NCI-H446 treated with DMSO at 0.1 percent for 48 hours (cell line): Measurements from ENCODE around the gene CARD9.

ENCODE experiments used
- DNase-seq: peaks from one replicate; lab custom pipeline; 2025; lab: John Stamatoyannopoulos, UW

CARD9 gene

DNA sequence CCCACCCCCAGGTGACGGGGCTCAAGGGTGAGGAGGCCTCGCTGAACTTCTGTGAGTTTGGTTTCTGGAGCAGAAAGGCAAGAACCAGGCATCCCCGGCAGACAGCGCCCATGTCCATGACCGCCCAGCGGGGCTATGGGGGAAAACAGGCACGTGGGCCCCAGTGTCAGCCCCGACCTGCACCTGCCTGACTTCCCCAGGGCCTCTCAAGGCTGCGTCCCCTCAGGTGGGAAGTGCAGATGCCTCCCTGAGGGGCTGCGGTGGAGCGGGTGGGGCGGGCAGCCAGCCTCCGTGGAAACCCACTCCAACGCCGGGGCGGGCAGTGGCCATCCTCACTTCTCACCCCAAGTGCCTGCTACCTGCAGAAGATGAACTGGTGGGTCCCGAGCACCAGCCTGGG, 6.9 kb upstream of the CARD9 start:
- DNase-seq = no peak

DNA sequence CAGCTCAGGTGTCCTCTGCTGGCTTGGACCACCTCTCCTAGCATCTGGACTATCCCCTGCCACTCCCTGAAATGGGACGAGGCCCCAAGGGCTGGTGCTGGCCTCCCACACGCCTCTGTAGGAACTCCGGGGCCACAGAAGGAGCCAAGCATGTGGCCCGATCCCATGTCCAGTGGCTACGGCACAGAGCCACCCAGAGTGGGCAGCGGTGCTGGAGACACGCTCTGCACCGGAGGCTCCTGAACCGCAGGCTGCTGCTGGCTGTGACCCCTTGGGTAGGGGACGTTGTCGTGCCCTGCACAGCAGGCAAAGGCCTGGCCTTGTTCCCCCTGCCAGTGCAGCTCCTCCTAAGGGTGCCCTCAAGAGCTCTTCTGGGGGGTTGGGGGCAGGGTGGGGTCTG, 6.4 kb upstream of the CARD9 start:
- no peak for DNase-seq

DNA sequence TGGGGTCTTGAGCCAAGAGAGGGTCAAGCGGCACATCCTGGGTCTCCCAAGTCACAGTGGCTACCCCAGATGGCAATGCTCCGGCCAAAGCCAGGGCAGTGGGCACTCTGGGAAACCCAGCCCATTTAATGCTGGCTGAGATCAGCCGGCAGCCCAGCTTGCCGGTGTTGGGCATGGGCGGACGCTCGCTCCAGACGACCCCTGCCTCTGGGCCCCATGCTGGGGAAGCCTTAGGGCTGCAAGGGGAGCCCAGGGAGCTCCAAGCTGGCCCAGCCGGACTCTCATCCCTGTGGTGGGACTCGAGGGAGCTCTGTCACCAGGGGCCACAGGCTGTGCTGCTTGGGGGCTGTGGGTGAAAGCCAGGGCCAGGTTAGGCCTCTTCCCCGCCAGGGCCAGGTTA, 5.9 kb upstream of the CARD9 start:
- no peak for DNase-seq

DNA sequence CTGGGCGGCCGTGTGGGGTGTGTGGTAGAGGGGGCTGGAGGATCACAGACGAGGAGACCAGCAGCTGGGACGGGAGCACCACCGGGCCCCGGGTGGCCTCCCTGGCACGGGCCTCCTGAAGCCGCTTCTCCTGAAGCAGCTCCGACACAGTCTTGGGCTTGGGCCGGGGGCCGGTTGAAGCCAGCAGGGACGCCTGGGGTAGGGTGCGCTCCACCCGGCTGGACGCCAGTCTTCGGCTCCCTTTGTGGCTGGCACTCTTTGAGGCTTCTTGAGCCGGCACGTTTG, 5.5 kb upstream of the CARD9 start:
- no peak for DNase-seq

DNA sequence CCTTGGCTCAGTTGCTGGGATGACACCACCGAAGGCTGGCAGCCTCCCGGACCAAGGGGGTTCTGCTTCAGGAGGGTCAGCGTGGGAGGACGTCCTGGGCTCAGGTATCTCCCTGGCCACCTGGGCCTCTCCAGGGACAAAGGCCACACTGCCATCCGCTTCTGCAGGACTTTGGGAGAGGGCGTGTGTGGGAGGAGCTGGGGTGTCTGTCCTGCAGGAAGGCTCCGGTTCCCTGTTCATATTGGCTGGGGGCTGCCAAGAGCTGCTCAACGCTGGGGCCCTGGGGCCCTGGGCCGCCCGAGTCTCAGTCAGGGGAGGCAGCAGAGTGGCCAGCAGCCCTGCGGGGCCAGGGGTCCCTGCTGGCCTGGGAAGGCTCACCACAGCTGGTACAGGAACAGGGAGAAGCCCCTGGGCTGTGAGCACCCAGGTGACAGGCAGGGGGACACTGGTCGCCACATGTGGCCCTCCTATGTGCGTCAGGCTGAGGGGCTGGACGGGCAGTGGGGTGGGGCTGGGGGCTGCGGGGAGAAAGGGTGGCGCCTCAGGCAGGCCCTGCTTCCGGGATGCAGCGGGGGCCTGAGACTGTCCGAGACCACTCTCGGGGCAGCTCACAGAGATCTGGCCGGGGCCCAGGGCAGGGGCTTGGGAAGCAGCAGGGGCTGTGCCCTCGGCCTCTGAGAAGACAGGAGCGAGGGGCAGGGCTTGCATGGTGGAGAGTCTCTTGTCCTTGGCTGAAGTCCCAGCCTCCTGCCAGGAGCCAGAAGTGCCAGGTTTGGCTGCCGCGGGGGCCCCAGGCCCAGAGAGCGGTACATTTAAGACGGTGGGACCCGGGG, 4.9 kb upstream of the CARD9 start:
- no peak for DNase-seq

DNA sequence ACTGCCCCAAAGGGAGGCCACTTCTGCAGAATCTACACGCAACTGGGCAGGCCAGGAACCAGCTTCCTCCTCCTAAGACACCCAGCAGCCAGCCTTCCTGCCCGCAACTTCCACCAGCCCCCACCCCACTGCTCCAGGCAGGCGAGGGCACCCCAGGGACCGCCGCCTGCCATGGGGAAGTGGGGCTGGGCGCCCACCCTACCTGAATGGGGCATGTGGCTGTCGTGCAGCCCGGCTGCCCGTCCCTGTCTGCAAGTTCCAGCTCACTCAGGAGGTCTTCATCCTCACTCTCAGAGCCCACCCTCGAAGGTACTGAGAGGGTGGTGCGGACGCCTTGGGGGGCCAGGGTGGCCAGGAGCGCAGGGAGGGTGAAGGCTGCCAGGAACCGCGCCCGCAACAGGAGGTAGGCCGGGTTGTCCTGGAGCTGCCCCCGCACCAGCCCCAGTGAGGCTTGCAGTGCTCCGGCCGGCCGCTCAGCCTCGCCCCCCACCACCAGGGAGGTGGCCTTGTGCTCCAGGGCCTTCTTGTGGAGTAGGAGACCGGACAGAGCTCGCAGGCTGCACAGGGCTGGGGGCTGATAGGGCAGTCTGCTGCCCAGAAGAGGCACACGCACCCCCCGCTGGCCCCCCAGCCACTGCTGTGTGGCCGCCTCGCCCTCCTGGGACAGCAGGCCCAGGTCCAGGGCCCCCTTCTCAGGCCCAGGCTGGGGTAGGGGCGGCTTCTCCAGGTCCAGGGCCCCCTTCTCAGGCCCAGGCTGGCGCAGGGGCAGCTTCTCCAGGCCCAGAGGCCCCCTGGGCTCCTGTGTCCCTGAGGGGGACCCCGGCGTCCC, 4.1 kb upstream of the CARD9 start:
- no peak for DNase-seq

DNA sequence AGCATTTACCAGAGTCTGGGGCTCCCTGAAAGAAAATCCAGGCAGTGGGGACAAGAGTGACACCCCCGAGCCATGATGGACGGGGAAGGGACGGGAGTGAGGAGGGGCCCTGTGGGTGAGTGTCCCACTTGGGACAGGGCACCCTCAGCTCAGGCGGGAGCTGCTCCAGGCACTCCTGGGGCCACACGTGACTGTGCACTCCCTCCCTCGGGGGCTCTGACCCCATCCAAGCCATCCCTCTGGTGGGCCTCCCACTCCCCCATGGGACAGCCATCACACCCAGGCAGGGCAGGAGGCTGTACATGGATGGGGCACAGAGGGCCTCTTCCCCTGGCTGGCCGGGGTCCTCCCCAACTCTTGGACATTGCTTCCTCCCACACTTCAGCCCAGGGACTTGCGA, 3.0 kb upstream of the CARD9 start:
- DNase-seq = no peak

DNA sequence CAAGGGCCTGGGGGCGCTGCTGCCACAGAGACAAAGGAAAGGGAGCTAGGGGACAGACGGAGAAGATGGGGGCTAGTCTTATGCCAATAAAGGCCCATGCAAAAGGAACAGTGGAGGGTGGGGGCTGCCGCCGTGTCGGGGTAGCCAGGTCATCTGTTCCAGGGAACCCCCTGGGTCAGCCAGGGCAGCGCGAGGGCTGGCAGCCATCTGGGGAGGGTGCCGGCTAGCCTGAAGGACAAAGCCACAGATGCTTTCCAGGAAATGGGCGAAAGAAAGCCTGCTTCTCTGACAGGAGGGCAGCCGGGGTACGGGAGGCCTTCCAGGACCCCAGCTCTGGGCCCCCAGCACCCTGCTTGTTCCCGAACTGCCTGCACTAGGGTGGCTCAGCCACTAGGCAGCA, 1.6 kb upstream of the CARD9 start:
- DNase-seq = no peak

DNA sequence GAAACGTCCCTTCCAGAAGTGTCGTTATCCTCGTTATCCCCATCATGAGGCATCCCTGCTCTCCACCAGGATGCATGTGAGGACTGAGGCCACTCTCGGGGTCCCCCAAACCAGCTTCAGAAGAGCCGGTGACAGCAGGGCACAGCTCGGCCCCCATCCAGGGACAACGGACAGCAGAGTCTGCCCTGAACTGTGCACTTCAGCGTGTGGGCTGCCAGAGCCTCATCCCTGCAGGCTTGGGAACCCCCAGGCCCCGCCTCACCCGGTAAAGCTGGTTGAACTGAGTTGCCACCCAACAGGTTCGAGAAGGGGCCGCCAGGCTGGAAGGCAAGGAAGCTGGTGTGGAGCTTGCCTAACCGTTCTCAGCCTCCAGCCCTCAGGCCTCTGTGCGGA, 710 bp upstream of the CARD9 start:
- DNase-seq = no peak

DNA sequence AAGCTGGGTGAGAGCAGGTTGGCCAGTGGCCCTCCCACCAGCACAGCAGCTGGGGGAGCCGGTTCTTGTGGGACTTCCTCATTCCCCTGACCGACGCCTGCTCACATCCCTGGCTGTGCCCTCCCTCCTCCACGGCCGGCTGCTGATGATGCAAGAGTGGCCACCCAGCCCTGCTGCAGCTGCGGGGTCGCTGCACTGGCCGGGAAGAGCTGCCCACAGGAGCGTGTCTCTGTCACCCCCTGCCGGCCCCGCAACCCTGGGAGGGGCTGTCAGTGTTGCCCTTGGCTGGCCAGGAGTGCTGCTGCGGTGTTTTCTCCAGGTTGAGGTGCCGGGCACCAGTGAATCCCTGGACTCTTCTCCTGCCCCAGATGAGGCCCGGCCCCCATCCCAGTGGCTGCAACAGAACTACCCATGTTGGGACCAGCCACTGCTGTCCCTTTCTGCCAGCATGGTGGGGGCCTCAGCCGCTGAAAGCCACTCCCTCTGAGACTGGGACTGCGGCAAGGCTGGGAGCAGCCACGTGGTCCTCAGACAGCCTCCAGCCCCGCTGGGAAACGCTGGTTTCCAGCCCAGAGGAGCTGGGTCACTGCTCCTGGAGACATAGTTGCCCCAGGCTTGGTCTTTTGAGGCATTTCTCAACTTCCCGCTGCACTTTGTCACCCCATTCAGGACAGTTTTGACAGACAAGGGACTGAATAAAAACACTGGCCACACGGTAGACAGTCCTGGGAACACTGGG, 739 bp downstream of the CARD9 start:
- DNase-seq = no peak

DNA sequence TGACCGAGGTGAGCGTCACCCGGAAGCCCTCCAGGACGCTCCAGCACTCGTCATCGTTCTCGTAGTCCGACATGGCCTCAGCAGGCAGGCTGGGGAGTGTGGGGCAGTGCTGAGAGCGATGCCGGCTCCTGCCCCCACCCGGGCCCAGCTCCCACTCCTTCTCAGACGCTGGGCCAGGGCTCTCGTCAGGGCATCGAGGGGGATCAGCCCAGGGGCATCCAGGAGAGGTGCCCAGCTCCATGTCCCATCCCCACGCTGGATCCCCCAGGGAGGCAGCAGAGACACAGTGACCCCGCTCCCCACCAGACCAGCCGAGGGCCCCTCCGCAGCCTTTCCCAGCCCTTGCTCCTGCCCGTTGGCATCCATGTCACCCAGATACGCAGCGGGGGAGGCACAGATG, 1.5 kb downstream of the CARD9 start:
- DNase-seq = no peak

DNA sequence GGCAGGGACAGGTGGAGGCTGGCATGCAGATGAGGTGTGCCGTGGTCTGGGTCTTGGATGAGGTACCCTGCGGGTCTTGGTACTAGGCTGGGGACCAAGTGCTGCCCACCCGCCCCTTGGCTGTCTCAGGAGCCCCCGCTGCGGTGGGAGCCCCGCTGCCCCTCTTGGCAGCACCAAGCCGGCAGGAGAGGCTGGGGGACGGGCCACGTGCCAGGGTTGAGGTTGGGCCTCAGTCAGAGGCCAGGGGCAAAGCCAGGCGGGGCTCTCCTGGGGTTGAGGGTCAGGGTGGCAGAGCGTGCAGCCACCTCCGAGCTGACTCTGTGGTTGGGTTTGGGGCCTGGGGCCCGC, 2.0 kb downstream of the CARD9 start:
- no peak for DNase-seq

DNA sequence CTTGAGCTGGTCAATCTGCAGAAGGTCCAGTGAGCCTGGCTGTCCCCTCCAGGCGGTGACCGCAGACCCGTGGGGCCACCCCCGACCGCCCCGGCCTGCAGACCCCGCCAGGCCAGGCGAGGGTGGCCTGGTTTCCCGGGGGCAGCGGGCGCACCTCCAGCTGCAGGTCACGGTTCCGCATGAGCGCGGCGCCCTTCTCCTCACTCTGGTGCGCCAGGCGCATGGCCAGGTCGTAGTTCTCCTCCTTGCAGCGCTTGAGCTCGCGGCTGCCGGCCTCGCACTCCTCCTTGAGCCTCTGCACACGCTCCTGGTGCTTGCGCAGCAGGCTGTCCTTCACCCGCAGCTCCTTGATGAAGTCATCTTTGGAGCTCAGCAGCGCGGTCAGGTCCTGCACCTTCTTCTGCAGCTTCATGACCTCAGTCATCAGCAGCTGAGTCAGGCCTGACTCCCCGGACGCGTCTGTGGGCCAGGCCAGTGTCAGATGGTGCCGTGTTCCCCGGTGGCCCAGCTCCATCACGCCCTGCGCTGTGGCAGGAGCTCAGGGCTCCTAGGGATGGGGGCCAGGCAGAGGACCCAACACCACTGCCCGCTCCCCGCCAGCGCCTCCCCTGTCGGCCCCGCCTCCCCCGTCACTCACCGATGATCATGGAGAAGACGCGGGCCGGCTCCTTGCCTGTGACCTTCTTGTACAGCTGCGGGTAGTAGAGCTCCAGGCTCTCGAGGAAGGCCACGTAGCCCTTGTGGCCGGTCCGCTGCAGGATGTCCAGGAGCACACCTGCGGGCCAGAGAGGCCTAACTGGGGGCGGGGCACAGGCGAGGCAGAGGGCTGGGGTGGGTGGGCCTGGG, 2.6 kb downstream of the CARD9 start:
- DNase-seq = no peak

DNA sequence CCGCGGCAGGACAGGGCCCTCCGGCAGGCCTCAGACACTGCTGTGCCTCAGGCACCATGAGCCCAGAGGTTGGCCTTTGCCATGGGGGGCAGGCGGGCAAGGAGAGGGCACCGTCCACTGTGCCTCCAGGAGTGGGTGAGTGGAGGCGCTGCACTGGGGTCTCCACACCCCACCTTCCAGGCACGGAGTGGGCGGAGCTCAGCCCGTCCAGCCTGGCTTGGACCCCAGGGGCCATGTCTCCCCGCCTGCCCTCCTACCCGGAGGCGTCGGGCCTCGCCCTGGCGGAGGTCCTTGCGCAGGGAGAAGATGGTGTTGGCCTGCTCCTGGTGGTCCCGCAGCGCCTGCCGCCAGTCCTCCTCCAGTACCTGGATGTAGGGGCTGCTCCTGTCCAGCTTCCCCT, 3.4 kb downstream of the CARD9 start:
- DNase-seq = no peak

DNA sequence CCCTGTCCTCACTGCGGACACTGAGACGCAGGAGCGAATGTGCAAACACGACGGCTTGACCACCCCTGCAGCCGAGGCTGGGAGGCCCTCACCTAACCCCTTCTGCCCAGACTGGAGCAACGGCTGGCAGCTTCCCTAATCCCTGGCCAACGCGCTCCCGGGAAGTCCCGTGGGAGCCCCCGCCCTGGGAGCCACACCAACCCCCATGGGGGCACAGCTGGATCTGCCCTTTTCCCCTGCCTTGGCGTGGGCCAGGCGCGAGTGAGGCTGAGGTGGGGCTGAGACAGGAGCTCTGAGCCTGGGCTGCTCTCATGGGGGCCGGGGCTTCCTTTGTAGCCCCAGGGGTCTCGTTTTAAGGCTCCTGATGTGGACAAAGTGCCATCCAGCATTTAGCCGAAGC, 5.3 kb downstream of the CARD9 start:
- no peak for DNase-seq

DNA sequence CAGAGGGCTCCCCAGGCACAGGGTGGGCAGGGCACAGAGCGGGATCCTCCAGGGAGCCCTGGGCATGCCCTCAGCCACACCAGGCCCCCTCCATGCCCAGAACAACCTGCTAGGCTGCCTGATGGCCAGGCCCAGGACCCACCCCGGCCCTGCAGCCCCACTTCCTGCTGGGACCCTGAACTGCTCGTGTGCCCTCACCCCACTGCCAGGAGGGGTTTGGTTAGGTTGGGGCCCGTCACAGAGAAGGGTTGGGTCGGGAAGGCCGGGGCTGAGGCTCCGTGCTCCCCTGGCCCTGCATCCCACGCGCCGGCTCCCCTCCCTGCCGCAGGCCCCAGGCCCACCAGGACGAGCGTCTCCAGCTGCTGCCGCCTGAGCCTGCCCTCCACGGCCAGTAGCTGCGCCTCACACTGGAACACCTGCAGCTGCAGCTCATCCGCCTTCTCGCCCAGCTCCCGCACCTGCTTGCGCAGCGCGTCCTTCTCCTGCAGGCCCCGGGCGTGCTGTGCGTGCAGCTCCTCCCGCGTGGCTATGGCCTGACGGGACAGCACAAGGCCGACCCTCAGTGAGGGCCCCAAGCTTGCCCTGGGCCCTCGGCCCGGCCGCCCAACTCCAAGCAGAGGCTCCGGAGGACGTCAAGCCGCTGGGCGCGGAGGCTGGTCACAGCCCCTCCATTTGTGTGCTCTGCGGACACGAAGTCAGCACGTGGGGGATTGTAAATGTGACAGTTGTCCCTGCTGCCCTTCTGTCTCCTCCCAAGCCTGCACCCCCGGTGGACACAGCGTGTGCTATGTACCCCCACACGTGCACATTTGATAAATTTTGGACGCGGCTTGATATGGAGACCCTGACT, 5.9 kb downstream of the CARD9 start:
- DNase-seq = no peak

DNA sequence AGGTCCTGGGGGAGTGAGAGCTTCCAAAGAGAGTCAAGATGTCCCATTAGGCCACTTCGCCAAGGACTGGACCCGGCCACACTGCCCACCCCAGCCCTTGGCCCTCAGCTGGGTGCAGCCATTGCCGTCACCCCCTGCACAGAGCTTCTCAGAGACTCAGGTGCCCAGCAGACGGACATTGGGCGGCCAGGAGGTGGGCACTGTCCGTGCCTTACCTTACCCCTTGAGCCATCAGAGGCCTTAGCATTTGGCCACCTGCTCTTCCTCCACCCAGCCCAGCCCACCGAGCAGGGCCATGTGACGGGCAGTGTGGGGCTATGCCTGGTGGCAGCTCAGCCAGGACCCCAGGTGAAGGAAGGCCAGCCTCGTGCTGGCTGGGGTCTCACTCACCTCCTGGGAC, 6.6 kb downstream of the CARD9 start:
- no peak for DNase-seq

DNA sequence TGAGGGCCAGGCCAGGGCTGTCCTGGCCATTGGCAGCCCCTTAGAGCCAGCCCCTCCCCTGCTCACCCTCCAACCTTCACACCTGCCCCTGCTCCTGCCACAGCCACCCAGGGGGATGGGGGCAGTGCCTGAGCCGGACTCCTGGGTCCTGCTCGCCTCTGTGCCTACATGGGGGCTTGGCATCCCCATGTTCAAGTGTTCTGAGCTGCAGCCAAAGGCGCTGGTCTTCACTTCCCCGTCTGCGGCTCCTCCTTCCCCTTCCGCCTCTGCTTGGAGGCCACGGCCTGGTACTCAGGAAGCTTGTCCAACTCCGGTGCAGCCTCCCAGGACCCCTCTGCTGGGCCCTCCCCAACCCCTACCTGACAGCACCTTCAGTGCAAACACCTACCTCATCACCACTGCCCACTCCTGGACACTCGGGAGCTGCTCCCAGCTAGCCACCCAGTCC, 7.7 kb downstream of the CARD9 start:
- no peak for DNase-seq

DNA sequence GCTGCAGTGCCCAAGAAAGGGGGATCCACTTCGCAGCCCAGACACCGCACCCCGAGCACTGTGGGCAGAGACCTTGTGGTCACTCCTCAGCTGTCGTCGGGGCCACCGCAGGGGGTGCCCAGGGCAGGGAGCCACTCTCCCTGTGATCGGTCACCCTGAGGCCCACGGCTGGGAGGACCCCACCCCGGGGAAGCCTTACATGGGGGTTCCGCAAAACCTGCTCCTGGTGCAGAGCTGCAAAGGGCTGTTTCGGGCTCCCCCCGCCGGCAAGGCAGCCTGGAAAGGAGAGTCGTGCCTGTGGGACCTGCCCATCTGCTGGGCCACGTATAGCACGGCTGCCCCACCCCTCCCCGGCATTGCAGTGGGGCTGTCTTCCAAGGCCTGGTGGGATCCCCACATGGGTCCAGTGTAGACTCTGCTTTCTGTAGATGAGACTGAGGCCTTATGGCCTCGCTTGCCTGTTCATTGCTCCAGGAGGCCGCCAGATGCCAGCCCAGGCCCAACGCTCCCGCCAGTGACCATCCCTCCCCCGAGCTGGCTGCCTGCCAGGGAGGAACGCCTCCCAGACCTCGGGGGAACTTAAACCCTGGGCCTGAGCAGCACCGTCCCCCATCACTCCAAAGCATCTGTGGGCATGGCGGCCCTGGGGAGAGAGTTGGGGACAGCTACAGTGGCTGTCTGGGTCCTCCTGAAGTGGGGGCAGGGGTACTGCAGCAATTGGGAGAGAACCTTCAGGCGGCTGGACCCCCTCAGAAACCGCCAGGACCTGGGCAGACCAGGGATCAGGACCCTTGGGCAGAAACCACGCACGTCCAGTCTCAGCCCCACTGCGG, 8.3 kb downstream of the CARD9 start:
- DNase-seq = no peak
